ENCODE measurements around the gene NOM1.

The NOM1 gene

GRCh38 chr7:157016352-157017041 lies 67.0 kb downstream of the NOM1 start:
- no peak for DNase-seq (ENCODE audit: low read depth)

GRCh38 chr7:157017149-157017548 lies 67.6 kb downstream of the NOM1 start:
- no peak for DNase-seq (ENCODE audit: low read depth)

- DNase-seq (ENCODE audit: low read depth) = no peak
These were observed 68.3 kb downstream of the NOM1 start for GRCh38 chr7:157017603-157018327.

GRCh38 chr7:157018328-157018996 lies 69.0 kb downstream of the NOM1 start:
- no peak for DNase-seq (ENCODE audit: low read depth)

GRCh38 chr7:157018997-157019608 lies 69.6 kb downstream of the NOM1 start:
- no peak for DNase-seq (ENCODE audit: low read depth)

GRCh38 chr7:157019718-157020451 lies 70.4 kb downstream of the NOM1 start:
- no peak for DNase-seq (ENCODE audit: low read depth)

GRCh38 chr7:157020514-157021070 lies 71.1 kb downstream of the NOM1 start:
- DNase-seq (ENCODE audit: low read depth) = no peak

- no peak for DNase-seq (ENCODE audit: low read depth)
These were observed 71.8 kb downstream of the NOM1 start for GRCh38 chr7:157021071-157021870.

GRCh38 chr7:157021871-157022680 lies 72.6 kb downstream of the NOM1 start:
- DNase-seq (ENCODE audit: low read depth) = no peak
